ENCODE data around the gene PTTG1IP.

- no peak for TF ChIP-seq EZH2 (IDR thresholded peaks at IDR 0.05; ENCODE audit: borderline replicate concordance, low read depth, low read length, severe bottlenecking)
- TF ChIP-seq, protein P1, sequence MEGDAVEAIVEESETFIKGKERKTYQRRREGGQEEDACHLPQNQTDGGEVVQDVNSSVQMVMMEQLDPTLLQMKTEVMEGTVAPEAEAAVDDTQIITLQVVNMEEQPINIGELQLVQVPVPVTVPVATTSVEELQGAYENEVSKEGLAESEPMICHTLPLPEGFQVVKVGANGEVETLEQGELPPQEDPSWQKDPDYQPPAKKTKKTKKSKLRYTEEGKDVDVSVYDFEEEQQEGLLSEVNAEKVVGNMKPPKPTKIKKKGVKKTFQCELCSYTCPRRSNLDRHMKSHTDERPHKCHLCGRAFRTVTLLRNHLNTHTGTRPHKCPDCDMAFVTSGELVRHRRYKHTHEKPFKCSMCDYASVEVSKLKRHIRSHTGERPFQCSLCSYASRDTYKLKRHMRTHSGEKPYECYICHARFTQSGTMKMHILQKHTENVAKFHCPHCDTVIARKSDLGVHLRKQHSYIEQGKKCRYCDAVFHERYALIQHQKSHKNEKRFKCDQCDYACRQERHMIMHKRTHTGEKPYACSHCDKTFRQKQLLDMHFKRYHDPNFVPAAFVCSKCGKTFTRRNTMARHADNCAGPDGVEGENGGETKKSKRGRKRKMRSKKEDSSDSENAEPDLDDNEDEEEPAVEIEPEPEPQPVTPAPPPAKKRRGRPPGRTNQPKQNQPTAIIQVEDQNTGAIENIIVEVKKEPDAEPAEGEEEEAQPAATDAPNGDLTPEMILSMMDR (IDR thresholded peaks at IDR 0.05; ENCODE audit: borderline replicate concordance, extremely low read depth, low read length, poor library complexity, severe bottlenecking), result no peak
Observed at GRCh38 chr21:44900559-44901251, 27.2 kb upstream of the PTTG1IP start.
